HepG2 (cell line): ENCODE data around the gene CYCS.

Source experiments
- CTCF ChIP-seq: sonication (generic); formaldehyde crosslinking; IDR thresholded peaks from 2 replicates; pipeline ENCODE4 v1.5.0; 2020; ENCODE audit warnings: mild to moderate bottlenecking, missing genetic modification reagents, moderate library complexity
- DNMT3B ChIP-seq: conservative IDR thresholded peaks from 2 replicates; pipeline ENCODE4 v1.6.1; 2016; ENCODE audit warnings: missing biosample characterization, control low read depth
- FOXM1 ChIP-seq: sonication (generic); formaldehyde crosslinking; IDR thresholded peaks from 2 replicates; pipeline ENCODE4 v1.5.0; 2020; ENCODE audit warnings: missing genetic modification reagents

DNA sequence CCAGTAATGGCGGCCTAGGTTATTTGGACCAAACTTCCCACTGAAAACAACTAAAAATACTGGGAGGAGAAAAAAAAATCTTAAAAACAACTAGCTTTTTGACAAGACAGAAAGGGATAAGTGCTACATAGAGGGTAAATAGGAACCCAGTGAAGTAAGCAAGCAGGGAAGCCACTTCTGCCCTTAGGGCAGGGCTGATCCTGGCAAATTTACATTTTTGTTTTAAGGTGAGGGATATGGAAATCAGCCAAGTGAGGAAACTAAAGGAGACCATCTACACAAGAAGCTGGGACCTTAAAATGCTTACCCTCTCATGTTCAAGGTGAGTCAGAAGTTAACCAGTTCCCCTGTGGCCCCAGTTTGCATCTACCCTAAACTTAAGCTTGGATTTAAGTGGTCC is 46.5 kb upstream of the CYCS start:
- TF ChIP-seq CTCF (CRISPR knock-in tag) (no peak), FOXM1 (CRISPR knock-in tag) (no peak), DNMT3B (CRISPR knock-in tag) (no peak)
